C4-2B (cell line): ENCODE measurements around the gene AUP1.

ENCODE experiments used
- ZFX ChIP-seq: fragments of 450-650 bp; IDR thresholded peaks from 2 replicates; pipeline ENCODE4 v1.6.1; 2017
- TF ChIP-seq, protein P1 (sequence below): fragments of 450-650 bp; conservative IDR thresholded peaks from 2 replicates; pipeline ENCODE4 v1.5.1; 2017; ENCODE audit warnings: mild to moderate bottlenecking

DNA sequence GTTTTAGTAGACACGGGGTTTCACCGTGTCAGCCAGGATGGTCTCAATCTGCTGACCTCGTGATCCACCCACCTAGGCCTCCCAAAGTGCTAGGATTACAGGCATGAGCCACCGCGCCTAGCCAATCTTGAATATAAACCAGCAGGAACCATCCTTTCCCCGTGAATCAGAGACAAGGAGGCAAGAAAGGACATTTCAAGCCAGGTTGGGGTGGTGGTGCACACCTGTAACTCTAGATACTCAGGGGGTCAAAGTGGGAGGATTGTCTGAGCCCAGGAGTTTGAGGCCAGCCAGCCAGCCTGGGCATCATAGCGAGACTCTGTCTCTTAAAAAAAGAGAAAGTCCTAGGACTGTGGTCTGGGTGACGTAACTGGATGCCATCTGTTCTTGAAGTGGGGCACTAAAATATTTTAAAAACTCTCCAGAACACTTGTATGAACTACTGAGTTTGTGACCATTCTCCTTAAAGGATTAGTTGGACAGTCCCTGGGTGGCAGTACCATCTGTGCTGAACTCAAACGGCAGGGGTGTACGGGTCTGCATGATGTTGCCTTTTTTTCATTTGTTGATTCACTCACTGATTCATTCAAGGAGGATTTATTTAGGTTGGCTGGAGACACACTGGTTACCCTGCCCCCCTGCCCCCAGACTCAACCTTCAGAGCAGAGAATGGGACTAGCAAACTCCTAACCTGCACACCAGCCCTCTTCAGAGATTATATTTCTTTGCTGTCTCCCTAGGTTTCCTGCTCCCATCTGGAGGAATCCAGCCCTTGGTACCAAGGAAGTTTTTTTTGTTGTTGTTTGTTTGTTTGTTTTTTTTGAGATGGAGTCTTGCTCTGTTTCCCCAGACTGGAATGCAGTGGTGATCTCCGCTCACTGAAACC, 18.2 kb downstream of the AUP1 start:
- TF ChIP-seq, protein P1, sequence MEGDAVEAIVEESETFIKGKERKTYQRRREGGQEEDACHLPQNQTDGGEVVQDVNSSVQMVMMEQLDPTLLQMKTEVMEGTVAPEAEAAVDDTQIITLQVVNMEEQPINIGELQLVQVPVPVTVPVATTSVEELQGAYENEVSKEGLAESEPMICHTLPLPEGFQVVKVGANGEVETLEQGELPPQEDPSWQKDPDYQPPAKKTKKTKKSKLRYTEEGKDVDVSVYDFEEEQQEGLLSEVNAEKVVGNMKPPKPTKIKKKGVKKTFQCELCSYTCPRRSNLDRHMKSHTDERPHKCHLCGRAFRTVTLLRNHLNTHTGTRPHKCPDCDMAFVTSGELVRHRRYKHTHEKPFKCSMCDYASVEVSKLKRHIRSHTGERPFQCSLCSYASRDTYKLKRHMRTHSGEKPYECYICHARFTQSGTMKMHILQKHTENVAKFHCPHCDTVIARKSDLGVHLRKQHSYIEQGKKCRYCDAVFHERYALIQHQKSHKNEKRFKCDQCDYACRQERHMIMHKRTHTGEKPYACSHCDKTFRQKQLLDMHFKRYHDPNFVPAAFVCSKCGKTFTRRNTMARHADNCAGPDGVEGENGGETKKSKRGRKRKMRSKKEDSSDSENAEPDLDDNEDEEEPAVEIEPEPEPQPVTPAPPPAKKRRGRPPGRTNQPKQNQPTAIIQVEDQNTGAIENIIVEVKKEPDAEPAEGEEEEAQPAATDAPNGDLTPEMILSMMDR = no peak
- TF ChIP-seq ZFX = no peak
